K562 (cell line): ENCODE data around the gene KLRC3. TPM values are rescaled to one million over a fixed set of nuclear protein-coding genes. Genes with fewer than 3 reads are reported as not detected.

ENCODE experiments used
- ATAC-seq: fragments of 200-7000 bp; cut with Tn5 transposase; 3 replicates; pipeline ENCODE4 v1.9.1; 2020; ENCODE audit warnings: moderate library complexity
- BruUV-seq: library from RNA; stranded (reverse); fragments of 400-500 nt; replicated peaks from 2 replicates; lab custom pipeline; 2021; lab: Mats Ljungman, UMichigan
- CTCF ChIA-PET: fragments of 300-600 bp; formaldehyde crosslinking; extraction: SDS; loops from one replicate; lab custom pipeline; 2021; ENCODE audit warnings: low intra/inter-chr PET ratio; lab: Yijun Ruan, JAX
- POLR2A ChIA-PET: fragments of 300-600, 350-650 bp; sonication (Branson Sonifier 250); formaldehyde crosslinking; extraction: SDS; loops from one replicate; lab custom pipeline; 2021; ENCODE audit warnings: antibody characterized with exemption, inconsistent platforms; lab: Yijun Ruan, JAX
- DNase-seq, 4 experiments: peaks; one replicate each; pipeline versions ENCODE4 v3.0.0 to v3.0.0-alpha.2; 2011 to 2018; ENCODE audit warnings: low spot score in 3 of 4, mixed read lengths in 3 of 4; ENCODE audit errors: extremely low read depth in 1 of 4
- FAIRE-seq: peaks from 2 replicates; lab custom pipeline; 2011; peaks lifted over from hg19 to GRCh38; lab: Jason Lieb, UNC
- H2AFZ ChIP-seq: 2 replicates; pipeline ENCODE4 v1.6.0; 2011; ENCODE audit warnings: low read depth, low read length, control low read depth, inconsistent platforms
- H3K27ac ChIP-seq: fragments of 200-600 bp; 3 replicates; pipeline ENCODE4 v1.8.0; 2011; ENCODE audit warnings: low read depth, mild to moderate bottlenecking, control low read depth, inconsistent platforms, low read length, moderate library complexity, mixed read lengths; ENCODE audit errors: extremely low read depth
- H3K27me3 ChIP-seq, 2 experiments: fragments of 300-600 bp in 1 of 2; 2 replicates in 1 of 2; 3 replicates in 1 of 2; pipeline versions ENCODE4 v1.6.0 to v1.8.0; 2011; ENCODE audit warnings: inconsistent platforms in 2 of 2, low read length in 2 of 2, mild to moderate bottlenecking in 1 of 2, mixed read lengths in 1 of 2, moderate library complexity in 1 of 2; ENCODE audit not compliant: control insufficient read depth in 2 of 2, insufficient read depth in 2 of 2
- H3K36me3 ChIP-seq: fragments of 300-600 bp; 3 replicates; pipeline ENCODE4 v1.8.0; 2011; ENCODE audit warnings: mild to moderate bottlenecking, low read length, inconsistent platforms; ENCODE audit not compliant: control insufficient read depth, insufficient read depth
- H3K4me1 ChIP-seq, 2 experiments: fragments of 200-600 bp in 1 of 2; replicated peaks in 1 of 2; 2 replicates in 1 of 2; 3 replicates in 1 of 2; pipeline versions ENCODE4 v1.5.1 to v1.8.0; 2011; ENCODE audit warnings: inconsistent platforms in 2 of 2, low read length in 2 of 2, mild to moderate bottlenecking in 1 of 2, mixed read lengths in 1 of 2, moderate library complexity in 1 of 2; ENCODE audit not compliant: control insufficient read depth in 2 of 2, insufficient read depth in 2 of 2
- H3K4me2 ChIP-seq: 2 replicates; pipeline ENCODE4 v1.6.1; 2011; ENCODE audit warnings: low read length, control low read depth, inconsistent platforms, mixed read lengths; ENCODE audit not compliant: insufficient read depth
- H3K4me3 ChIP-seq: fragments of 200-600 bp; sonication (generic), shearing (Covaris generic); 2 replicates; pipeline ENCODE4 v1.5.1; 2016; ENCODE audit warnings: control low read depth, inconsistent platforms
- H3K79me2 ChIP-seq: fragments of 200-600 bp; 3 replicates; pipeline ENCODE4 v1.8.0; 2011; ENCODE audit warnings: low read length, inconsistent platforms; ENCODE audit not compliant: control insufficient read depth, insufficient read depth
- H3K9ac ChIP-seq, 2 experiments: 2 replicates each; pipeline versions ENCODE4 v1.6.0 to v1.6.1; 2011; ENCODE audit warnings: low read depth in 2 of 2, low read length in 2 of 2, control low read depth in 1 of 2, inconsistent platforms in 1 of 2, mild to moderate bottlenecking in 1 of 2, mixed read lengths in 1 of 2; ENCODE audit not compliant: insufficient read depth in 1 of 2
- H3K9me1 ChIP-seq: one replicate; pipeline ENCODE4 v1.6.0; 2011; ENCODE audit warnings: inconsistent platforms, mild to moderate bottlenecking, low read length, moderate library complexity; ENCODE audit not compliant: control insufficient read depth, insufficient read depth
- H3K9me3 ChIP-seq: replicated peaks from 2 replicates; pipeline ENCODE4 v1.5.1; 2011; ENCODE audit warnings: low read depth, low read length, inconsistent platforms; ENCODE audit not compliant: control insufficient read depth, insufficient read depth
- H4K20me1 ChIP-seq: replicated peaks from 2 replicates; pipeline ENCODE4 v1.6.1; 2011; ENCODE audit warnings: low read length, inconsistent platforms, mixed read lengths; ENCODE audit not compliant: control insufficient read depth, insufficient read depth
- ARNT ChIP-seq, 2 experiments: fragments of 450-650 bp; IDR thresholded peaks; 2 replicates each; pipeline ENCODE4 v1.6.1; 2016; ENCODE audit warnings: mild to moderate bottlenecking in 1 of 2
- CBFA2T3 ChIP-seq: fragments of 450-650 bp; IDR thresholded peaks from 2 replicates; pipeline ENCODE4 v1.6.1; 2017
- ELF2 ChIP-seq: fragments of 250-450 bp; sonication (Bioruptor Pico); IDR thresholded peaks from 2 replicates; pipeline ENCODE4 v1.5.0; 2021; ENCODE audit warnings: mild to moderate bottlenecking
- ERF ChIP-seq: fragments of 450-650 bp; formaldehyde crosslinking; IDR thresholded peaks from 2 replicates; pipeline ENCODE4 v1.4.0; 2020; ENCODE audit warnings: mild to moderate bottlenecking, mixed read lengths
- GABPB1 ChIP-seq: sonication (generic); formaldehyde crosslinking; IDR thresholded peaks from 2 replicates; pipeline ENCODE4 v1.8.0; 2022; ENCODE audit warnings: mild to moderate bottlenecking, missing genetic modification reagents
- GATA2 ChIP-seq: sonication (generic); formaldehyde crosslinking; IDR thresholded peaks from 2 replicates; pipeline ENCODE4 v1.4.0; 2020; ENCODE audit warnings: mild to moderate bottlenecking, missing genetic modification reagents
- JUN ChIP-seq, 2 experiments: sonication (generic) in 1 of 2; formaldehyde crosslinking in 1 of 2; IDR thresholded peaks; 2 replicates each; pipeline versions ENCODE4 v1.6.1 to v1.8.0; 2012 to 2022; ENCODE audit warnings: borderline replicate concordance in 2 of 2, mild to moderate bottlenecking in 2 of 2, improper control_type of control experiment in 1 of 2, low read depth in 1 of 2, low read length in 1 of 2, missing genetic modification reagents in 1 of 2
- KDM1A ChIP-seq, 2 experiments: fragments of 450-650 bp; IDR thresholded peaks; 2 replicates each; pipeline ENCODE4 v1.6.1; 2016; ENCODE audit warnings: mild to moderate bottlenecking in 2 of 2
- LEF1 ChIP-seq: fragments of 450-650 bp; IDR thresholded peaks from 2 replicates; pipeline ENCODE4 v1.6.1; 2016; ENCODE audit warnings: mild to moderate bottlenecking
- MED1 ChIP-seq: sonication (generic); formaldehyde crosslinking; IDR thresholded peaks from 2 replicates; pipeline ENCODE4 v1.8.1; 2023; ENCODE audit warnings: missing genetic modification reagents, borderline replicate concordance
- MYBL2 ChIP-seq, 2 experiments: fragments of 450-650 bp in 1 of 2; sonication (generic) in 1 of 2; formaldehyde crosslinking in 1 of 2; IDR thresholded peaks; 2 replicates each; pipeline versions ENCODE4 v1.6.1 to v1.8.1; 2017 to 2022; ENCODE audit warnings: borderline replicate concordance in 1 of 2, inconsistent platforms in 1 of 2, low read depth in 1 of 2, mild to moderate bottlenecking in 1 of 2, missing genetic modification reagents in 1 of 2, moderate library complexity in 1 of 2
- NFIC ChIP-seq: fragments of 450-650 bp; IDR thresholded peaks from 2 replicates; pipeline ENCODE4 v1.6.1; 2017; ENCODE audit warnings: mild to moderate bottlenecking, inconsistent platforms
- OTX1 ChIP-seq: fragments of 450-650 bp; formaldehyde crosslinking; IDR thresholded peaks from 2 replicates; pipeline ENCODE4 v1.4.0; 2022; ENCODE audit warnings: mild to moderate bottlenecking
- PKNOX1 ChIP-seq: fragments of 450-650 bp; IDR thresholded peaks from 2 replicates; pipeline ENCODE4 v1.6.1; 2016
- SMARCC2 ChIP-seq: fragments of 450-650 bp; IDR thresholded peaks from 2 replicates; pipeline ENCODE4 v1.6.1; 2017; ENCODE audit warnings: antibody characterized with exemption, moderate library complexity, mild to moderate bottlenecking, low read depth
- SOX6 ChIP-seq: fragments of 450-650 bp; IDR thresholded peaks from 2 replicates; pipeline ENCODE4 v1.6.1; 2014; ENCODE audit warnings: mild to moderate bottlenecking
- ZKSCAN1 ChIP-seq: fragments of 150-350 bp; IDR thresholded peaks from 2 replicates; pipeline ENCODE4 v1.6.1; 2016; ENCODE audit warnings: low read depth, low read length
- ZNF384 ChIP-seq: IDR thresholded peaks from 2 replicates; pipeline ENCODE4 v1.6.1; 2012; ENCODE audit warnings: low read depth, low read length, improper control_type of control experiment
- ZNF398 ChIP-seq: fragments of 250-450 bp; sonication (Bioruptor Pico); IDR thresholded peaks from 2 replicates; pipeline ENCODE4 v1.8.0; 2021; ENCODE audit warnings: moderate library complexity, mild to moderate bottlenecking, inconsistent platforms
- WGBS: fragments of 100-300 bp; shearing (Covaris generic); methylation state at CpG from one replicate; pipeline ENCODE4 v1.1.6; 2016; ENCODE audit warnings: low coverage, mixed read lengths; ENCODE audit not compliant: insufficient coverage; ENCODE audit errors: missing lambda C conversion rate; 5-methylcytosine and 5-hydroxymethylcytosine counted together
- in situ Hi-C: fragments of 300-500 bp; cut with MboI; formaldehyde crosslinking; loops from 4 replicates; pipeline ENCODE4 v1.15.0; 2018; ENCODE audit warnings: inconsistent platforms, mixed read lengths
- intact Hi-C: fragments of 100-400 bp; cut with micrococcal nuclease; formaldehyde crosslinking; loops from 2 replicates; pipeline ENCODE4 v1.14.2; 2022
- polyA plus RNA-seq, 8 experiments: library from polyadenylated mRNA; depleted of rRNA in 4 of 8; stranded (reverse) in 5 of 8; unstranded in 3 of 8; fragments of >200 nt; fragmentation: Nextera tagmentation in 2 of 8; fragmentation: Illumina TruSeq in 1 of 8; extraction: Ambion mirVana in 2 of 8; extraction: Trizol in 1 of 8; gene quantifications; 2 replicates each; pipeline versions ENCODE4 v1.2.1 to v1.2.3, GENCODE V29; 2011 to 2014; ENCODE audit warnings: inconsistent platforms in 1 of 8, missing spikeins in 1 of 8
- total RNA-seq, 7 experiments: library from RNA; depleted of rRNA in 6 of 7; stranded (reverse); fragments of >200 nt in 6 of 7; fragmentation: Illumina TruSeq in 2 of 7; extraction: Trizol in 2 of 7; gene quantifications; 2 replicates each; pipeline versions ENCODE4 v1.2.1 to v1.2.3, GENCODE V29; 2011 to 2021; ENCODE audit warnings: low replicate concordance in 1 of 7

Gene KLRC3
- total and polyA plus RNA-seq, 9 of the 15 experiments (the other 6 are each of a cell fraction or from before 2014, with no cell fraction given): 0.09 to 0.32 (median 0.18) TPM; not detected in 5

- no peak for TF ChIP-seq MED1 (CRISPR knock-in tag)
- TF ChIP-seq SOX6: 0 out of 2 replicates have a peak, but pooled peaks have one; percentile 3
- TF ChIP-seq ERF (CRISPR knock-in tag): no peak
- no peak for TF ChIP-seq ZNF398 (CRISPR knock-in tag)
Measured at GRCh38 chr12:10363658-10363913, 56.8 kb downstream of the KLRC3 start (continued).

- Histone ChIP-seq H2AFZ (peak overlapping the region; percentile 91), H3K9ac (peak overlapping the region in 1 of 2 experiments; percentile 91; a peak in 3 of 4 replicates), H3K4me2 (peak overlapping the region; percentile 97), H3K9me1 (no peaks in the 10 kb centered on the region), H3K4me1 (peaks cover 2 to 18% of the 10 kb centered on the region in 2 experiments; a peak in 4 of 5 replicates), H4K20me1 (no peaks in the 10 kb centered on the region), H3K27me3 (no peaks in the 10 kb centered on the region), H3K9me3 (peaks cover 2% of the 10 kb centered on the region; the same call in 1 of the 2 replicates), H3K4me3 (peak overlapping the region; percentile 65), H3K36me3 (no peaks in the 10 kb centered on the region), H3K27ac (peak overlapping the region; percentile 99), H3K79me2 (peaks cover 31% of the 10 kb centered on the region)
- CTCF ChIA-PET: no interaction called here
- POLR2A ChIA-PET: no interaction called here
- DNase-seq (peak in 1 of 4 experiments; percentile 74), ATAC-seq (peak; percentile 10), FAIRE-seq (no peak)
- TSS peak; percentile 83 for BruUV-seq
- 5% methylated on average over 4 of the region's 9 CpGs for WGBS
- in situ Hi-C loops (no loop called here), intact Hi-C loops (no loop called here)
- TF ChIP-seq ZKSCAN1: no peak
- TF ChIP-seq ARNT (IDR thresholded peaks at IDR 0.05): peak; percentile 41 to 53; a peak in 1 of 4 replicates
- TF ChIP-seq GABPB1: no peak
- TF ChIP-seq SMARCC2: 0 out of 2 replicates have a peak, but pooled peaks have one; percentile 51
- TF ChIP-seq LEF1: peak; percentile 69; the same call in 1 of the 2 replicates
- peak; percentile 60 for TF ChIP-seq NFIC
- peak; percentile 51; the same call in 1 of the 2 replicates for TF ChIP-seq PKNOX1
- TF ChIP-seq ELF2 (CRISPR knock-in tag): no peak
- no peak for TF ChIP-seq OTX1 (CRISPR knock-in tag)
- peak; percentile 84 for TF ChIP-seq ZNF384
- peak; percentile 78; the same call in 1 of the 2 replicates for TF ChIP-seq GATA2 (CRISPR knock-in tag)
- peak; percentile 76 to 79; a peak in 3 of 4 replicates for TF ChIP-seq KDM1A (IDR thresholded peaks at IDR 0.05)
- peak; percentile 91 for TF ChIP-seq CBFA2T3
- TF ChIP-seq MYBL2 (IDR thresholded peaks at IDR 0.05; ENCODE audit: low read depth): peak; percentile 48; the same call in 1 of the 2 replicates
- no peak for TF ChIP-seq MYBL2 (CRISPR knock-in tag; IDR thresholded peaks at IDR 0.05; ENCODE audit: borderline replicate concordance)
- TF ChIP-seq JUN (IDR thresholded peaks at IDR 0.05; ENCODE audit: borderline replicate concordance, low read depth, low read length): 0 out of 2 replicates have a peak, but pooled peaks have one; percentile 17
- TF ChIP-seq JUN (CRISPR knock-in tag; IDR thresholded peaks at IDR 0.05; ENCODE audit: borderline replicate concordance): no peak
Measured at GRCh38 chr12:10362828-10363657, 57.4 kb downstream of the KLRC3 start.
